K562 (cell line): ENCODE measurements around the gene MAD2L1BP. TPM values are rescaled to one million over a fixed set of nuclear protein-coding genes. Genes with fewer than 3 reads are reported as not detected.
A peak's percentile ranks its signal among the peaks of the same experiment; 100 is the strongest.

Source experiments
- KDM4B ChIP-seq, 2 experiments: fragments of 450-650 bp in 1 of 2; sonication (generic) in 1 of 2; IDR thresholded peaks; 2 replicates each; pipeline ENCODE4 v1.6.1; 2016 to 2017; ENCODE audit warnings: borderline replicate concordance in 2 of 2, antibody characterized with exemption in 1 of 2, low read depth in 1 of 2, mild to moderate bottlenecking in 1 of 2
- NR2C1 ChIP-seq, 2 experiments: fragments of 450-650 bp; IDR thresholded peaks; 2 replicates each; pipeline ENCODE4 v1.6.1; 2017; ENCODE audit warnings: mild to moderate bottlenecking in 2 of 2, antibody characterized with exemption in 1 of 2, inconsistent platforms in 1 of 2, missing compliant biosample characterization in 1 of 2, missing genetic modification characterization in 1 of 2
- TAL1 ChIP-seq: fragments of 450-650 bp; IDR thresholded peaks from 2 replicates; pipeline ENCODE4 v1.6.1; 2016; ENCODE audit warnings: mild to moderate bottlenecking
- YBX1 ChIP-seq: fragments of 450-650 bp; IDR thresholded peaks from 2 replicates; pipeline ENCODE4 v1.7.1; 2016; ENCODE audit warnings: mild to moderate bottlenecking
- ZFX ChIP-seq: sonication (generic); formaldehyde crosslinking; IDR thresholded peaks from 2 replicates; pipeline ENCODE4 v1.8.0; 2022; ENCODE audit warnings: mild to moderate bottlenecking, missing genetic modification reagents, moderate library complexity
- ZNF316 ChIP-seq: fragments of 450-650 bp; IDR thresholded peaks from 2 replicates; pipeline ENCODE4 v1.6.1; 2016
- ZNF354B ChIP-seq: fragments of 250-450 bp; sonication (Bioruptor Pico); IDR thresholded peaks from 2 replicates; pipeline ENCODE4 v1.4.0; 2020
- polyA plus RNA-seq, 8 experiments: library from polyadenylated mRNA; depleted of rRNA in 4 of 8; stranded (reverse) in 5 of 8; unstranded in 3 of 8; fragments of >200 nt; fragmentation: Nextera tagmentation in 2 of 8; fragmentation: Illumina TruSeq in 1 of 8; extraction: Ambion mirVana in 2 of 8; extraction: Trizol in 1 of 8; gene quantifications; 2 replicates each; pipeline versions ENCODE4 v1.2.1 to v1.2.3, GENCODE V29; 2011 to 2014; ENCODE audit warnings: inconsistent platforms in 1 of 8, missing spikeins in 1 of 8
- total RNA-seq, 7 experiments: library from RNA; depleted of rRNA in 6 of 7; stranded (reverse); fragments of >200 nt in 6 of 7; fragmentation: Illumina TruSeq in 2 of 7; extraction: Trizol in 2 of 7; gene quantifications; 2 replicates each; pipeline versions ENCODE4 v1.2.1 to v1.2.3, GENCODE V29; 2011 to 2021; ENCODE audit warnings: low replicate concordance in 1 of 7
- TF ChIP-seq, protein P1 (sequence below), 2 experiments: fragments of 450-650 bp; formaldehyde crosslinking in 1 of 2; IDR thresholded peaks; 2 replicates each; pipeline versions ENCODE4 v1.4.0 to v1.6.1; 2014 to 2020; ENCODE audit warnings: mild to moderate bottlenecking in 2 of 2, borderline replicate concordance in 1 of 2, low read depth in 1 of 2
- TF ChIP-seq, protein P2 (sequence below): fragments of 450-650 bp; IDR thresholded peaks from 2 replicates; pipeline ENCODE4 v1.6.1; 2016; ENCODE audit warnings: missing biosample characterization, missing genetic modification characterization
- TF ChIP-seq, protein P3 (sequence below): conservative IDR thresholded peaks from 2 replicates; pipeline ENCODE4 v1.6.1; 2011; ENCODE audit warnings: low read depth, mild to moderate bottlenecking, low read length; ENCODE audit not compliant: control insufficient read depth
- TF ChIP-seq, protein P4 (sequence below): fragments of 450-650 bp; IDR thresholded peaks from 2 replicates; pipeline ENCODE4 v1.6.1; 2016; ENCODE audit warnings: antibody characterized with exemption

The MAD2L1BP gene
- total and polyA plus RNA-seq, 9 of the 15 experiments (the other 6 are each of a cell fraction or from before 2014, with no cell fraction given) = 69.7 to 321 (median 111) TPM

DNA sequence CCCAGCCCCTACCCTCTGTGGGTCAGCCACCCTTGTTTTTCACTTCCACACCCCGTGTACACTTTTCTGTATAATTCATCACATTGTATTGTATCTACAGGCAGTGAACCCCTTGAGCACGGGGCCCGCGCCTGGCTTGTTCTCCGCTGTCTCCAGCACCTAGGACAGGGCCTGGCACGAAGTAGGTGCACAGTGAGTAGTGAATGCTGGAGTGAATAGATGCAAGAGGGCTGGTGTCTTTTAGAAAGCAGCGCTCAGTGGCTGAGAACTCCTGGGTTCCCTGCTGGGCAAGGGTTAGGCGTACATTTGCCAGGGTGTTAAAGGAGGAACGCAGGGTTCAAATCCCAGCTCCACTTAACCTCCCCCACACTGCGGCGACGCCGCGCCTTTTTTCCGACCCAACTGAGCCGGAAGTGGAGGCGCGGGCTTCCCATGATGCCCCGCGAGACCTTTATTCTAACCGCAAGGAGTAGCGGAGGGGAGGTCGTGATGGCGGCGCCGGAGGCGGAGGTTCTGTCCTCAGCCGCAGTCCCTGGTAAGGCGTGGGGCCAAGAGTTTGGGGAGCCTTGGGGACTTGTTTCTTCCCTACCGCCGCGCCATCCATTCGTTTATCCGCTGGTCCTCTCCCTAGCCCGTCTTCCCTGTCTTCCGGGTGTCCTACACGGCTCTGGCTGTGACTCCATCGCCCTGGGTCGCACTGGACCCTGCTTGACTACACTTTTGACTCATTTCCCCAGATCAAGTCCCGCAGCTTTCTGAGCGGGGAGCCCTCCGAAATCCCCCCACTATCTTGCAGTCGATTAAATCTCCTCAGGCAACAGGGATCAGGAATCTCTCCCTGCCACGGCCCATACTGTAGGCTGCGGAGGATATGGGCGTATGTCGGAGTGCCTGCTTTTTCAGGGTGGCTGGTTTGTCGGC is at the start of gene MAD2L1BP (continued):
- TF ChIP-seq, protein P1, sequence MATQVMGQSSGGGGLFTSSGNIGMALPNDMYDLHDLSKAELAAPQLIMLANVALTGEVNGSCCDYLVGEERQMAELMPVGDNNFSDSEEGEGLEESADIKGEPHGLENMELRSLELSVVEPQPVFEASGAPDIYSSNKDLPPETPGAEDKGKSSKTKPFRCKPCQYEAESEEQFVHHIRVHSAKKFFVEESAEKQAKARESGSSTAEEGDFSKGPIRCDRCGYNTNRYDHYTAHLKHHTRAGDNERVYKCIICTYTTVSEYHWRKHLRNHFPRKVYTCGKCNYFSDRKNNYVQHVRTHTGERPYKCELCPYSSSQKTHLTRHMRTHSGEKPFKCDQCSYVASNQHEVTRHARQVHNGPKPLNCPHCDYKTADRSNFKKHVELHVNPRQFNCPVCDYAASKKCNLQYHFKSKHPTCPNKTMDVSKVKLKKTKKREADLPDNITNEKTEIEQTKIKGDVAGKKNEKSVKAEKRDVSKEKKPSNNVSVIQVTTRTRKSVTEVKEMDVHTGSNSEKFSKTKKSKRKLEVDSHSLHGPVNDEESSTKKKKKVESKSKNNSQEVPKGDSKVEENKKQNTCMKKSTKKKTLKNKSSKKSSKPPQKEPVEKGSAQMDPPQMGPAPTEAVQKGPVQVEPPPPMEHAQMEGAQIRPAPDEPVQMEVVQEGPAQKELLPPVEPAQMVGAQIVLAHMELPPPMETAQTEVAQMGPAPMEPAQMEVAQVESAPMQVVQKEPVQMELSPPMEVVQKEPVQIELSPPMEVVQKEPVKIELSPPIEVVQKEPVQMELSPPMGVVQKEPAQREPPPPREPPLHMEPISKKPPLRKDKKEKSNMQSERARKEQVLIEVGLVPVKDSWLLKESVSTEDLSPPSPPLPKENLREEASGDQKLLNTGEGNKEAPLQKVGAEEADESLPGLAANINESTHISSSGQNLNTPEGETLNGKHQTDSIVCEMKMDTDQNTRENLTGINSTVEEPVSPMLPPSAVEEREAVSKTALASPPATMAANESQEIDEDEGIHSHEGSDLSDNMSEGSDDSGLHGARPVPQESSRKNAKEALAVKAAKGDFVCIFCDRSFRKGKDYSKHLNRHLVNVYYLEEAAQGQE (IDR thresholded peaks at IDR 0.05; ENCODE audit: borderline replicate concordance) = peak; percentile 99
- TF ChIP-seq, protein P1 (CRISPR knock-in tag; IDR thresholded peaks at IDR 0.05; ENCODE audit: low read depth) = peak; percentile 97
- TF ChIP-seq ZFX (CRISPR knock-in tag) (no peak), ZNF316 (0 out of 2 replicates have a peak, but pooled peaks have one; percentile 6), YBX1 (no peak), TAL1 (no peak; the same call in 1 of the 2 replicates), NR2C1 (IDR thresholded peaks at IDR 0.05) (no peak), NR2C1 (tag; IDR thresholded peaks at IDR 0.05) (peak; percentile 80), KDM4B (IDR thresholded peaks at IDR 0.05; ENCODE audit: borderline replicate concordance in 2 of 2, low read depth in 1 of 2) (peak in 1 of 2 experiments; percentile 86; a peak in 1 of 4 replicates), ZNF354B (CRISPR knock-in tag) (no peak)
- TF ChIP-seq, protein P2, sequence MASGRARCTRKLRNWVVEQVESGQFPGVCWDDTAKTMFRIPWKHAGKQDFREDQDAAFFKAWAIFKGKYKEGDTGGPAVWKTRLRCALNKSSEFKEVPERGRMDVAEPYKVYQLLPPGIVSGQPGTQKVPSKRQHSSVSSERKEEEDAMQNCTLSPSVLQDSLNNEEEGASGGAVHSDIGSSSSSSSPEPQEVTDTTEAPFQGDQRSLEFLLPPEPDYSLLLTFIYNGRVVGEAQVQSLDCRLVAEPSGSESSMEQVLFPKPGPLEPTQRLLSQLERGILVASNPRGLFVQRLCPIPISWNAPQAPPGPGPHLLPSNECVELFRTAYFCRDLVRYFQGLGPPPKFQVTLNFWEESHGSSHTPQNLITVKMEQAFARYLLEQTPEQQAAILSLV (tag) = no peak
- TF ChIP-seq, protein P3, sequence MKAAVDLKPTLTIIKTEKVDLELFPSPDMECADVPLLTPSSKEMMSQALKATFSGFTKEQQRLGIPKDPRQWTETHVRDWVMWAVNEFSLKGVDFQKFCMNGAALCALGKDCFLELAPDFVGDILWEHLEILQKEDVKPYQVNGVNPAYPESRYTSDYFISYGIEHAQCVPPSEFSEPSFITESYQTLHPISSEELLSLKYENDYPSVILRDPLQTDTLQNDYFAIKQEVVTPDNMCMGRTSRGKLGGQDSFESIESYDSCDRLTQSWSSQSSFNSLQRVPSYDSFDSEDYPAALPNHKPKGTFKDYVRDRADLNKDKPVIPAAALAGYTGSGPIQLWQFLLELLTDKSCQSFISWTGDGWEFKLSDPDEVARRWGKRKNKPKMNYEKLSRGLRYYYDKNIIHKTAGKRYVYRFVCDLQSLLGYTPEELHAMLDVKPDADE = peak; percentile 71; the same call in 1 of the 2 replicates
- TF ChIP-seq, protein P4, sequence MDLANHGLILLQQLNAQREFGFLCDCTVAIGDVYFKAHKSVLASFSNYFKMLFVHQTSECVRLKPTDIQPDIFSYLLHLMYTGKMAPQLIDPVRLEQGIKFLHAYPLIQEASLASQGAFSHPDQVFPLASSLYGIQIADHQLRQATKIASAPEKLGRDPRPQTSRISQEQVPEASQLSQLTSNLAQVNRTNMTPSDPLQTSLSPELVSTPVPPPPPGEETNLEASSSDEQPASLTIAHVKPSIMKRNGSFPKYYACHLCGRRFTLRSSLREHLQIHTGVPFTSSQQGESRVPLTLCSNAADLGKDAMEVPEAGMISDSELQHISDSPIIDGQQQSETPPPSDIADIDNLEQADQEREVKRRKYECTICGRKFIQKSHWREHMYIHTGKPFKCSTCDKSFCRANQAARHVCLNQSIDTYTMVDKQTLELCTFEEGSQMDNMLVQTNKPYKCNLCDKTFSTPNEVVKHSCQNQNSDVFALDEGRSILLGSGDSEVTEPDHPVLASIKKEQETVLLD = peak; percentile 69; the same call in 1 of the 2 replicates
